Glutamatergic neuron (in vitro differentiated cells): ENCODE data around the gene SNX3. TPM values are rescaled to one million over a fixed set of nuclear protein-coding genes. Genes with fewer than 3 reads are reported as not detected.

Experiments used
- DNase-seq: peaks from one replicate; pipeline ENCODE4 v3.0.0; 2022
- H3K27ac Mint-ChIP-seq: one replicate; pipeline ENCODE4 v1.8.0; 2020; ENCODE audit warnings: mild to moderate bottlenecking, mixed read lengths, inconsistent platforms; ENCODE audit not compliant: unreplicated experiment
- H3K27me3 Mint-ChIP-seq: one replicate; pipeline ENCODE4 v1.8.0; 2020; ENCODE audit warnings: mild to moderate bottlenecking, moderate library complexity, mixed read lengths, inconsistent platforms; ENCODE audit not compliant: unreplicated experiment
- H3K36me3 Mint-ChIP-seq: one replicate; pipeline ENCODE4 v1.8.0; 2020; ENCODE audit warnings: mild to moderate bottlenecking, mixed read lengths, inconsistent platforms; ENCODE audit not compliant: unreplicated experiment
- H3K4me1 Mint-ChIP-seq: one replicate; pipeline ENCODE4 v1.8.0; 2020; ENCODE audit warnings: mild to moderate bottlenecking, low read depth, mixed read lengths, inconsistent platforms; ENCODE audit not compliant: unreplicated experiment
- H3K4me3 Mint-ChIP-seq: one replicate; pipeline ENCODE4 v1.8.0; 2020; ENCODE audit warnings: mild to moderate bottlenecking, mixed read lengths, inconsistent platforms; ENCODE audit not compliant: unreplicated experiment
- H3K9me3 Mint-ChIP-seq: one replicate; pipeline ENCODE4 v1.8.0; 2020; ENCODE audit warnings: mild to moderate bottlenecking, moderate library complexity, mixed read lengths, inconsistent platforms; ENCODE audit not compliant: unreplicated experiment
- CTCF ChIP-seq: fragments of 200-600 bp; sonication (generic); IDR thresholded peaks from one replicate; pipeline ENCODE4 v1.5.0; 2021; ENCODE audit not compliant: partially characterized antibody, unreplicated experiment
- total RNA-seq: library from RNA; stranded (reverse); fragmentation: NEBNext Ultra II Directional; extraction: Animal tissue kit (Norgen Biotek cat#: 25700); gene quantifications from one replicate; pipeline ENCODE4 v1.2.1, GENCODE V29; 2021; ENCODE audit not compliant: unreplicated experiment

Gene SNX3
- total RNA-seq, 1 donor from 2014 or later, result 66.2 TPM

GRCh38 chr6:108203189-108204112 is 57.4 kb downstream of the SNX3 start:
- H3K4me3 Mint-ChIP-seq, result no peak overlapping the region
- peaks cover 2% of the 10 kb centered on the region for H3K4me1 Mint-ChIP-seq
- H3K36me3 Mint-ChIP-seq, result peaks cover 5% of the 10 kb centered on the region
- no peak for DNase-seq
- no peaks in the 10 kb centered on the region for H3K27me3 Mint-ChIP-seq
- TF ChIP-seq CTCF, result no peak
- no peak overlapping the region for H3K27ac Mint-ChIP-seq
- peaks cover 3% of the 10 kb centered on the region for H3K9me3 Mint-ChIP-seq

- no peak for TF ChIP-seq CTCF
- DNase-seq, result no peak
- H3K27me3 Mint-ChIP-seq, result no peaks in the 10 kb centered on the region
- H3K27ac Mint-ChIP-seq, result no peak overlapping the region
- no peaks in the 10 kb centered on the region for H3K4me1 Mint-ChIP-seq
- H3K4me3 Mint-ChIP-seq, result no peak overlapping the region
- no peaks in the 10 kb centered on the region for H3K36me3 Mint-ChIP-seq
- H3K9me3 Mint-ChIP-seq, result no peaks in the 10 kb centered on the region
Measured at GRCh38 chr6:108200631-108201030, 60.2 kb downstream of the SNX3 start.

- Mint-ChIP-seq H3K4me1 (no peaks in the 10 kb centered on the region), H3K4me3 (no peak overlapping the region), H3K36me3 (no peaks in the 10 kb centered on the region), H3K27ac (no peak overlapping the region), H3K27me3 (no peaks in the 10 kb centered on the region), H3K9me3 (no peaks in the 10 kb centered on the region)
- DNase-seq, result no peak
- TF ChIP-seq CTCF, result no peak
Measured at GRCh38 chr6:108200186-108200585, 60.7 kb downstream of the SNX3 start.

GRCh38 chr6:108198761-108199498 is 61.9 kb downstream of the SNX3 start:
- H3K4me3 Mint-ChIP-seq, result no peak overlapping the region
- TF ChIP-seq CTCF, result no peak
- DNase-seq, result no peak
- no peaks in the 10 kb centered on the region for H3K27me3 Mint-ChIP-seq
- peaks cover 2% of the 10 kb centered on the region for H3K9me3 Mint-ChIP-seq
- no peaks in the 10 kb centered on the region for H3K4me1 Mint-ChIP-seq
- no peak overlapping the region for H3K27ac Mint-ChIP-seq
- H3K36me3 Mint-ChIP-seq, result no peaks in the 10 kb centered on the region

GRCh38 chr6:108195209-108195608 is 65.6 kb downstream of the SNX3 start:
- Mint-ChIP-seq H3K4me3 (no peak overlapping the region), H3K4me1 (no peaks in the 10 kb centered on the region), H3K27ac (no peak overlapping the region), H3K27me3 (no peaks in the 10 kb centered on the region), H3K36me3 (no peaks in the 10 kb centered on the region), H3K9me3 (peaks cover 2% of the 10 kb centered on the region)
- DNase-seq, result no peak
- TF ChIP-seq CTCF, result no peak
